DMS153 treated with DMSO at 0.1 percent for 48 hours (cell line): Measurements from ENCODE around the gene SH2B3.
"Not testable (repeated sequence)": the region's sequence is repeated elsewhere in the genome, so short reads cannot be mapped to it uniquely, and the experiment has no call there.

ENCODE experiments used
- DNase-seq: peaks from one replicate; lab custom pipeline; 2025; ENCODE audit not compliant: unreplicated experiment; lab: John Stamatoyannopoulos, UW

SH2B3 gene

GRCh38 chr12:111386885-111387284 lies 18.8 kb upstream of the SH2B3 start:
- no peak for DNase-seq

GRCh38 chr12:111387747-111388323 lies 17.9 kb upstream of the SH2B3 start:
- no peak for DNase-seq

- no peak for DNase-seq
Measured at GRCh38 chr12:111389635-111390034, 16.1 kb upstream of the SH2B3 start.

GRCh38 chr12:111390910-111391309 lies 14.8 kb upstream of the SH2B3 start:
- DNase-seq = no peak

- DNase-seq = no peak
Measured at GRCh38 chr12:111393700-111394300, 11.9 kb upstream of the SH2B3 start.

GRCh38 chr12:111394480-111394879 lies 11.2 kb upstream of the SH2B3 start:
- DNase-seq = no peak

- no peak for DNase-seq
Measured at GRCh38 chr12:111395336-111396187, 10.2 kb upstream of the SH2B3 start.

- not testable (repeated sequence) for DNase-seq
Measured at GRCh38 chr12:111396271-111396670, 9.5 kb upstream of the SH2B3 start.

- peak; percentile 39 for DNase-seq
Measured at GRCh38 chr12:111396726-111397445, 8.8 kb upstream of the SH2B3 start.

- no peak for DNase-seq
Measured at GRCh38 chr12:111398530-111398929, 7.2 kb upstream of the SH2B3 start.

- not testable (repeated sequence) for DNase-seq
Measured at GRCh38 chr12:111399741-111400404, 5.8 kb upstream of the SH2B3 start.

GRCh38 chr12:111401167-111401605 lies 4.5 kb upstream of the SH2B3 start:
- DNase-seq = no peak

GRCh38 chr12:111402490-111402824 lies 3.3 kb upstream of the SH2B3 start:
- not testable (repeated sequence) for DNase-seq

- DNase-seq = no peak
Measured at GRCh38 chr12:111404362-111405148, 1.2 kb upstream of the SH2B3 start.

GRCh38 chr12:111405149-111405858 lies 419 bp upstream of the SH2B3 start:
- DNase-seq = peak; percentile 86

GRCh38 chr12:111406474-111407376 lies 1.0 kb downstream of the SH2B3 start:
- DNase-seq = no peak

- no peak for DNase-seq
Measured at GRCh38 chr12:111407377-111408115, 1.8 kb downstream of the SH2B3 start.

- DNase-seq = no peak
Measured at GRCh38 chr12:111408116-111408440, 2.4 kb downstream of the SH2B3 start.
